Upper lobe of left lung (tissue), 4 donors: ENCODE data around the gene DNAH8.

Experiments used
- CTCF ChIP-seq, 6 experiments: fragments of 450-650 bp in 4 of 6; fragments of 200-600 bp in 2 of 6; sonication (generic) in 2 of 6; IDR thresholded peaks; one replicate each; pipeline ENCODE4 v1.5.1; 2016 to 2019; ENCODE audit warnings: antibody characterized with exemption in 6 of 6
- POLR2A ChIP-seq, 4 donors: fragments of 450-650 bp; IDR thresholded peaks; one replicate each; pipeline ENCODE4 v1.5.1; 2016 to 2017; ENCODE audit warnings: antibody characterized with exemption in 4 of 4, mild to moderate bottlenecking in 2 of 4

- no peak for TF ChIP-seq CTCF (IDR thresholded peaks at IDR 0.05)
- TF ChIP-seq POLR2A (IDR thresholded peaks at IDR 0.05), result no peak
Measured at GRCh38 chr6:39051399-39052122, 336.4 kb downstream of the DNAH8 start.
